Fibroblast of pulmonary artery (primary cell): ENCODE measurements around the gene NKD2.

Experiments
- DNase-seq: peaks from one replicate; pipeline ENCODE4 v3.0.0-alpha.2; 2010; ENCODE audit warnings: low read depth
- H3K4me3 ChIP-seq: replicated peaks from 2 replicates; pipeline ENCODE4 v1.5.1; 2011; ENCODE audit warnings: low read depth, mild to moderate bottlenecking, control low read depth, low read length, moderate library complexity
- CTCF ChIP-seq: IDR thresholded peaks from 2 replicates; pipeline ENCODE4 v1.5.1; 2011; ENCODE audit warnings: mild to moderate bottlenecking, control low read depth, low read length, inconsistent platforms; ENCODE audit errors: missing control alignments

NKD2 gene

DNA sequence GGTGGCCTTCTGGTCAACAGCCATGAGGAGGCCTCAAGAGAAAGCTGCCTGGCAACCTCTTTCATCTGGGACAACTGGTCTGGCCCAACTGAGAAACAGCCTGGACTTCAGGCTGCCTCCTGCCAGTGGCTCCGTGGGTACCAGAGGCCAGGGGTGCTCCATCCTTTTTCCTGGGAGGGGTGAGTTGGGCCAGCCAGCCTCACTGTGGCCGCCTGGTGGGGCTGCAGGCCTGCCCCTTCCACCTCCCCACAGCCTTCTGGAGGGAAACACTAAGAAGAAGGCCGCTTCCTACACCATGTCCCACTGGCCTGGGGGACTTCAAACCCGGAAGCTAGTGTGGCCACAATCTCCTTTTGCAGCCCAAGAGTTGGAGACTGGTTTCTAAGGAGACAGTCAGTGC, 13.8 kb upstream of the NKD2 start:
- no peak overlapping the region for H3K4me3 ChIP-seq
- DNase-seq: no peak
- TF ChIP-seq CTCF: no peak

DNA sequence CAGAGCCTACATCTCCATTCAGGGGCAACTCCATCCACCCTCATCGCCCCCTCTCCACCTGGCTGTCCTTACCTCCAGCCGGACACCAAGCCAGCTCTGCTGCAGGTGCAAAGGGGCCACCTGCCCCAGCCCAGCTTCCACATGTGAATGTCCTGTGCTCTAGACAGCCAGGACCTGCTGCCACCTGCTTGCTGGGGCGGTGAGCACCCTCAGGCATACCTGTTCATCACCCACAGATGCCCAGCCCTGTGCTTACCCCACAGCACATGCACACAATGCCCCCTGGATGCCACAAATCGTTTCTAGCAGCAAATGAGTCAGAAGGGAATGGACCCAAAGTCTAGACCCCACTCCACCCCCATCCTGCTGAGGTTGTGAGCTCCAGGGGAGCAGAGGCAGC, 13.3 kb upstream of the NKD2 start:
- no peak overlapping the region for H3K4me3 ChIP-seq
- no peak for TF ChIP-seq CTCF
- DNase-seq: no peak

GRCh38 chr5:997001-997474, 11.6 kb upstream of the NKD2 start:
- DNase-seq: peak; percentile 37
- no peak for TF ChIP-seq CTCF
- no peak overlapping the region for H3K4me3 ChIP-seq

DNA sequence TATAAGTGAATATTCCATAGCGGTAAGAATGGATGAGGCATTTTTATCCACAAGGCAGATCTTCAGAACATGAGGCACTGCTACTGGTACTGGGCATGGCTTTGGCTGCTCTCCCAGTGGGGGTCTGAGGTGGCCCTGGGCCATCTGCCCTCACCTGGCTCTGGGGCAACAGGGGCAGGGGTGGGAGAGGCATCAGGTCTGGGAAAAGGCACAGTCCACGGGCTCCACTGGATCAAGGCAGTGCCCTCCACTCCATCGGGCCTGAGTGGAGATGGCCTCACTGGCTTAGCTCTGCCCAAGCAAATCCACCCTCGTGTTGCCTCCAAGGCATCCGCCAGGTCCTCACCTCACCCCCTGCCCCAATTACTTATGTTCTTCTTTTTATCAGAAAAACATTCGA, 10.9 kb upstream of the NKD2 start:
- no peak for DNase-seq
- H3K4me3 ChIP-seq: no peak overlapping the region
- TF ChIP-seq CTCF: no peak

DNA sequence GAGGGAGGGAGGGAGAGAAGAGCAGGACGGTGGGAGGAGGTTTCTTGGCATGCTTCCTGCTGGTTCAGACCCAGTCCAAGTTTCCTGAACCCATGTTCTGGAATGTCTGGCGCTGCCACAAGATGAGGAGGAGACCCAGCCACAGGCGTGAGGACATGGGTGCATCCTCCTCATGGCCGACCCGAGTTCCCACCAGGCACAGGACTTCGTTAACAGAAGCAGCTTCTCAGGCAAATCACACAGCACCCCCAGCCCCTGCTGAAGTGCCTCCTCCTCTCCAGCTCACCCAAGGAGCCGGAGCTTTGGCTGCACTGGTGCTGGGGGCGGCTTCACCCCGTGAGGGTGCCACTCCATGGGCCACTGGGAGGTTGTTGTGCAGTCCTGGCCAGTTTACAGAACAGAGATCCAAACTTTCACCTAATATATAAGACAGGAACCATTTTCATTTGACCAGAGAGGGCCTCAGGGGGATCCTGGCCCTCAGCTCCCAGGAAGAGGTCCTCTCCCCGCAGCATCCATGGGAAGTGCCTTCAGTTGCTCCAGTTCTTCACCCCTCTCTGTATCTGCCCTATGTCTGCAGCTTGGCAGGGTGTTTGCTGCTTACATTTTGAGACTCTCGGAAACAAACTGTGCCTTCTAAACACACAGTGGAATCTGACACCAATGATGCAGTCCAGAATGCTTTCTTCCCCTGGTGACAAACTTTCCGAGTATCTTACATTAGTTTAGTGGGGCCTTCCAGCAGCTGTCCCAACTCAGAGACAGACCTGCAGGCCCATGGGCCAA, 10.2 kb upstream of the NKD2 start:
- DNase-seq: no peak
- no peak for TF ChIP-seq CTCF
- H3K4me3 ChIP-seq: no peak overlapping the region

DNA sequence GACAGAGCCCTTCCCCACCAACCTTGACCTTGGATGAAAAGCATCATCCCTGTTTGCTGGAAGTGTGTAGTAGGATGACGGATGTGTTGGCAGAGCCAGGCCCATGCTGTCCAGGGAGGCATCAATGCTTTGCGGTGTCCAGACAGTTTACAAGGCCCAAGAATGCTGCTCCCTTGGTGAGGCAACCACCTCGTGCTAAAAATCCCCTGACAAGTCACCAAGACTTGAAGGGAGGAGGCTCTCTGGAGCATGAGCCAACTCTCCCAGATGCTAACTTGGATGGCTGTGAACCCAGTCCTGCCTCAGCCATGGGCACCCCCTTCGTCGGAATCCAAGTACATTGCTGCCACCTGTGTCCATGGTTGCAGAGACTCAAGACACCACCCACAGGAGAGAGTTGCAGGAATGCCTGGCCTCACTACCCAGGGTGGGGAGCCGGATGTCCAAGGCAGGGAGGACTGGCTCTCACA, 9.5 kb upstream of the NKD2 start:
- H3K4me3 ChIP-seq: no peak overlapping the region
- DNase-seq: no peak
- TF ChIP-seq CTCF: no peak

DNA sequence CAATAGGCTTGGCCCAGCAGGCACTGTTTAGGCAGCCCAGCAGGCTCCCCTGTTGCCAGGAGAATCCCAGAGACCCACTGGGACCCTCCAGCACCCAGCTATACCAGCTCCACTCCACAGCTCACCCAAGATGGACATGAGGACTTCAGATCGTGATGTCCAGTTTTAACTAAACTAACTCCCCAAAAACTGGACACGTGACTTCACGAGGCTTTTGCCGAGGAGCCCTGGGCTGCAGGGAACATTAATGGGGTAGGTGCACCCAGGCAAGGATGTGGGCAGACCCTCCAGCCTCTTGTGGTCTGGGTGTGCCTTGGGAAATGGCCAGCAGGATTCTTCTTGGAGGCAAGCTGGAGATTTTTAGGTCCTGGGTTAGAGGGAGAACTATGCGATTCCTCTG, 8.9 kb upstream of the NKD2 start:
- no peak overlapping the region for H3K4me3 ChIP-seq
- no peak for TF ChIP-seq CTCF
- DNase-seq: no peak
